CD4-positive, alpha-beta memory T cell (primary cell): ENCODE results near the gene KRT9. TPM values are rescaled to one million over a fixed set of nuclear protein-coding genes. Genes with fewer than 3 reads are reported as not detected.
"Not testable (repeated sequence)": the region's sequence is repeated elsewhere in the genome, so short reads cannot be mapped to it uniquely, and the experiment has no call there.

Experiments used
- CTCF ChIA-PET: fragments of 350-600 bp; sonication (Branson Sonifier 250); formaldehyde crosslinking; loops from one replicate; lab custom pipeline; 2021; ENCODE audit warnings: inconsistent platforms; ENCODE audit not compliant: partially characterized antibody; lab: Charles Lee
- POLR2A ChIA-PET: fragments of 350-600 bp; sonication (Branson Sonifier 250); formaldehyde crosslinking; loops from one replicate; lab custom pipeline; 2021; ENCODE audit not compliant: partially characterized antibody; lab: Charles Lee
- DNase-seq, 5 donors: peaks; one replicate each; pipeline versions ENCODE4 v3.0.0 to v3.0.0-alpha.2; 2020 to 2022; ENCODE audit warnings: mixed read lengths in 1 of 5
- H3K27ac ChIP-seq: one replicate; pipeline ENCODE4 v1.7.0; 2013; ENCODE audit warnings: low read depth, low read length
- H3K27me3 ChIP-seq: 2 replicates; pipeline ENCODE4 v1.7.0; 2013; ENCODE audit warnings: mild to moderate bottlenecking, low read length, moderate library complexity; ENCODE audit not compliant: insufficient read depth
- H3K36me3 ChIP-seq: 2 replicates; pipeline ENCODE4 v1.7.0; 2013; ENCODE audit warnings: mild to moderate bottlenecking, low read length, moderate library complexity; ENCODE audit not compliant: insufficient read depth
- H3K4me1 ChIP-seq: 2 replicates; pipeline ENCODE4 v1.7.0; 2013; ENCODE audit warnings: mild to moderate bottlenecking, low read length, moderate library complexity; ENCODE audit not compliant: insufficient read depth
- H3K4me3 ChIP-seq, 2 donors: one replicate each; pipeline ENCODE4 v1.7.0; 2013; ENCODE audit warnings: low read length in 2 of 2, mild to moderate bottlenecking in 1 of 2
- H3K9me3 ChIP-seq, 2 donors: one replicate each; pipeline ENCODE4 v1.7.0; 2013; ENCODE audit warnings: low read length in 2 of 2, control low read depth in 1 of 2; ENCODE audit not compliant: control insufficient read depth in 1 of 2
- H3K27ac Mint-ChIP-seq, 7 donors: one replicate each; pipeline ENCODE4 v1.8.0; 2020 to 2021; ENCODE audit warnings: mixed read lengths in 7 of 7, mild to moderate bottlenecking in 6 of 7, inconsistent platforms in 3 of 7, moderate library complexity in 3 of 7
- H3K27me3 Mint-ChIP-seq, 2 donors: one replicate each; pipeline ENCODE4 v1.8.0; 2020 to 2021; ENCODE audit warnings: mixed read lengths in 2 of 2
- H3K36me3 Mint-ChIP-seq, 2 donors: one replicate each; pipeline ENCODE4 v1.8.0; 2020 to 2021; ENCODE audit warnings: mixed read lengths in 2 of 2, inconsistent platforms in 1 of 2, mild to moderate bottlenecking in 1 of 2
- H3K4me1 Mint-ChIP-seq, 4 donors: one replicate each; pipeline ENCODE4 v1.8.0; 2020 to 2021; ENCODE audit warnings: mixed read lengths in 4 of 4, mild to moderate bottlenecking in 1 of 4
- H3K4me3 Mint-ChIP-seq, 8 donors: one replicate each; pipeline ENCODE4 v1.8.0; 2020 to 2021; ENCODE audit warnings: mixed read lengths in 8 of 8, mild to moderate bottlenecking in 7 of 8, moderate library complexity in 6 of 8, inconsistent platforms in 3 of 8
- H3K9me3 Mint-ChIP-seq, 8 donors: one replicate each; pipeline ENCODE4 v1.8.0; 2020 to 2021; ENCODE audit warnings: mixed read lengths in 8 of 8, mild to moderate bottlenecking in 5 of 8, inconsistent platforms in 3 of 8, moderate library complexity in 1 of 8
- intact Hi-C: fragments of 100-400 bp; cut with micrococcal nuclease; formaldehyde crosslinking; loops from one replicate; pipeline ENCODE4 v1.15.1; 2023
- polyA plus RNA-seq, 2 donors: library from polyadenylated mRNA; unstranded; fragments of 300-500 nt; fragmentation: Illumina TruSeq; gene quantifications; one replicate each; pipeline ENCODE4 v1.2.3, GENCODE V29; 2021
- total RNA-seq, 2 experiments: library from RNA; stranded (reverse); gene quantifications; one replicate each; pipeline ENCODE4 v1.2.3, GENCODE V29; 2021

KRT9 gene, protein sequence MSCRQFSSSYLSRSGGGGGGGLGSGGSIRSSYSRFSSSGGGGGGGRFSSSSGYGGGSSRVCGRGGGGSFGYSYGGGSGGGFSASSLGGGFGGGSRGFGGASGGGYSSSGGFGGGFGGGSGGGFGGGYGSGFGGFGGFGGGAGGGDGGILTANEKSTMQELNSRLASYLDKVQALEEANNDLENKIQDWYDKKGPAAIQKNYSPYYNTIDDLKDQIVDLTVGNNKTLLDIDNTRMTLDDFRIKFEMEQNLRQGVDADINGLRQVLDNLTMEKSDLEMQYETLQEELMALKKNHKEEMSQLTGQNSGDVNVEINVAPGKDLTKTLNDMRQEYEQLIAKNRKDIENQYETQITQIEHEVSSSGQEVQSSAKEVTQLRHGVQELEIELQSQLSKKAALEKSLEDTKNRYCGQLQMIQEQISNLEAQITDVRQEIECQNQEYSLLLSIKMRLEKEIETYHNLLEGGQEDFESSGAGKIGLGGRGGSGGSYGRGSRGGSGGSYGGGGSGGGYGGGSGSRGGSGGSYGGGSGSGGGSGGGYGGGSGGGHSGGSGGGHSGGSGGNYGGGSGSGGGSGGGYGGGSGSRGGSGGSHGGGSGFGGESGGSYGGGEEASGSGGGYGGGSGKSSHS
- not detected for total RNA-seq
- polyA plus RNA-seq = not detected

DNA sequence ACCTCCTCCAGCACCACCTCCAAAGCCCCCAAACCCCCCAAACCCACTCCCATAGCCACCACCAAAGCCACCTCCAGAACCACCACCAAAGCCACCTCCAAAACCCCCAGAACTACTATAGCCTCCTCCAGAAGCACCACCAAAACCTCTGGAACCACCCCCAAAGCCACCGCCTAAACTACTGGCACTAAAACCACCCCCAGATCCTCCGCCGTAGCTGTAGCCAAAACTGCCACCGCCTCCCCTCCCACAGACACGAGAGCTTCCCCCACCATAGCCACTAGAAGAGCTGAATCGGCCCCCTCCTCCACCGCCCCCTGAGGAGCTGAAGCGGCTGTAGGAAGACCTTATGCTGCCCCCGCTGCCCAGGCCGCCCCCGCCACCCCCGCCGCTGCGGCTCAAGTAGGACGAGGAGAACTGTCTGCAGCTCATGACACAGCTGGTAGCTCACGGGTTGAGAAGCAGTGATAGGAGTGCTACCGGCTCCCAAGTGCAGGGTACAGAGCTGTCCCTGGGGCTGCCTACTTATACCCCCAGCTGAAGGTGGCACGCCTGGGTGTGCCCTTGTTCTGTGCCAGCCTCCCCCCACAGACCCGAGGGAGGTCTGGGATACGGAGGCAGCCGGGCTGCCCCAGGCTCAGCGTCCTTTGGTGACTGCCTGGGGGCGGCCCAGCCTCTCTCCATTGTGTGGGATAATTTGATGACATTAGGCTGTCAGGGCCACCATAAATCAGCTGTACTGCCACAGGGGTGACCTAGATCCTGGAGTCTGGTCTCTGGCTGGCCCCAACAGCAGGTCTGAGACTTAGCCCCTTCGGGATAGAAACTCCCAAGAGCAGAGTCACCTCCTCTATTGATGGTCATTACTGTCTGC, at the start of gene KRT9:
TSS of gene KRT9 (minus strand) at position 499 of the 874 bp plus-strand sequence. CDS start at position 432, 67 bp downstream.
- Mint-ChIP-seq H3K27me3 (peaks cover 11 to 26% of the 10 kb centered on the region in 2 donors), H3K4me3 (no peak within 1 kb of the TSS), H3K36me3 (no peaks in the 10 kb centered on the region), H3K9me3 (peaks cover 0 to 10% (median 7%) of the 10 kb centered on the region in 8 donors), H3K27ac (no peak within 1 kb of the TSS), H3K4me1 (peaks cover under 1 to 10% (median 8%) of the 10 kb centered on the region in 4 donors)
- ChIA-PET CTCF (interaction anchor here (0.8 kb wide), 1 partner anchor 76 kb away, joined by 3 read pairs; no protein-coding TSS in a partner anchor), POLR2A (no interaction called here)
- H3K27me3 ChIP-seq = no peaks in the 10 kb centered on the region
- H3K36me3 ChIP-seq = no peaks in the 10 kb centered on the region
- intact Hi-C loops = no loop called here
- H3K9me3 ChIP-seq = peaks cover 0 to 8% of the 10 kb centered on the region in 2 donors
- no peak within 1 kb of the TSS for H3K27ac ChIP-seq
- no peak for DNase-seq
- no peak within 1 kb of the TSS for H3K4me3 ChIP-seq
- peaks cover 3% of the 10 kb centered on the region for H3K4me1 ChIP-seq

DNA sequence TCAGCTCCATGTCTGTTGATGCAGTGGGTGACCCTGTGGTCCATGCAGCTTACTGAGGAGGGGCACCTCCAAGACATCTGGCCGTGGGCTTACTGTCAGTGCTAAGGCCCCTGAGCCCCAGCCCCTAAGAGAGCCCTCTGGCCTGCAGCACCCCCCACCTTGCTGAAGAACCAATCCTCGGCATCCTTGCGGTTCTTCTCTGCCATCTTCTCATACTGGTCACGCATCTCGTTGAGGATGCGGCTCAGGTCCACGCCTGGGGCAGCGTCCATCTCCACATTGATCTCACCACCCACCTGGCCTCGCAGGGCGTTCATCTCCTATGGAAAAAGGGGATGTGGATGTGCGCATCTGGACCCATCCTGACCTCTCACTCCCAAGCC, 49.6 kb upstream of the KRT9 start:
- CTCF ChIA-PET, H3K4me1 Mint-ChIP-seq, H3K27ac ChIP-seq, POLR2A ChIA-PET, H3K27me3 ChIP-seq, H3K27ac Mint-ChIP-seq, intact Hi-C loops, H3K9me3 Mint-ChIP-seq, H3K4me1 ChIP-seq, H3K36me3 Mint-ChIP-seq, H3K4me3 Mint-ChIP-seq, H3K9me3 ChIP-seq, DNase-seq, H3K4me3 ChIP-seq, H3K36me3 ChIP-seq: not testable (repeated sequence)
- H3K27me3 Mint-ChIP-seq = peaks cover 1 to 11% of the 10 kb centered on the region in 2 donors

DNA sequence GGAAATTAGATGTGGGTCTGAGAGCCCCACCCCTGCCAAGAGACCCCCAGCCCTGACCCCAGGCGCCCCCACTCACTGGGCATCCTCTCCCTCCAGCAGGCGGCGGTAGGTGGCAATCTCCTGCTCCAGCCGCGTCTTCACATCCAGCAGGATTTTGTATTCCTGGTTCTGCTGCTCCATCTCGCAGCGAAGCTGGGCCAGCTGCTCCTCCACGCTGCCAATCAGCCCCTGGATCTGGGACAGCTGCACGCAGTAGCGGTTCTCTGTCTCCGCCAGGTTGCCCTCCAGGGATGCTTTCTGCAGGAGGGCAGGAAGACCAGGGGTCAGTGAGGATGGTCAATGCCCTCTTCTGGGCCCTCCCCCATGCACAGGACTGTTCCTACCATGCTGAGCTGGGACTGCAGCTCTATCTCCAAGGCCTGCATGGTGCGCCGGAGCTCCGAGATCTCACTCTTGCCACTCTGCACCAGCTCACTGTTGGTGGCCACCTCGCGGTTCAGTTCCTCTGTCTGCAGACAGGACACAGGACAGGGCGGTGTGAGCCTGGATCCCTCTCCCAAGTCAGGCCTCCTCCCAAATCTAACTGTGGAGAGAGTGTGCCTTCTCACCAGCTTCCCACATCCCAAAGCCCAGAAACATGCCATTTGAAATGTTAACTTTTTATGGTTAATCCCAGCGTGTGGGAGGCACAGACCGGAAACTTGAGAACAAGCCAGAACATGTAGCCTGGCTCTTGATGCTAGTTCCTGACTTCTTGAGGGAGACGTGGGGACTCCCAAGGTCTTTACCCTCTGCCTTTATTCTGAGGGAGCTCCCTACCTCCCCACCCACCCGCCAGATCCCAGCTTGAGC, 49.0 kb upstream of the KRT9 start:
- Histone ChIP-seq H3K9me3 (no peaks in the 10 kb centered on the region), H3K27ac (no peak overlapping the region), H3K4me1 (no peaks in the 10 kb centered on the region), H3K36me3 (no peaks in the 10 kb centered on the region), H3K4me3 (no peak overlapping the region), H3K27me3 (no peaks in the 10 kb centered on the region)
- Mint-ChIP-seq H3K27ac (no peak overlapping the region), H3K4me1 (no peaks in the 10 kb centered on the region), H3K27me3 (peaks cover 2 to 9% of the 10 kb centered on the region in 2 donors), H3K36me3 (no peaks in the 10 kb centered on the region), H3K9me3 (no peaks in the 10 kb centered on the region), H3K4me3 (no peak overlapping the region)
- POLR2A ChIA-PET = no interaction called here
- intact Hi-C loops = no loop called here
- CTCF ChIA-PET = no interaction called here
- no peak for DNase-seq

DNA sequence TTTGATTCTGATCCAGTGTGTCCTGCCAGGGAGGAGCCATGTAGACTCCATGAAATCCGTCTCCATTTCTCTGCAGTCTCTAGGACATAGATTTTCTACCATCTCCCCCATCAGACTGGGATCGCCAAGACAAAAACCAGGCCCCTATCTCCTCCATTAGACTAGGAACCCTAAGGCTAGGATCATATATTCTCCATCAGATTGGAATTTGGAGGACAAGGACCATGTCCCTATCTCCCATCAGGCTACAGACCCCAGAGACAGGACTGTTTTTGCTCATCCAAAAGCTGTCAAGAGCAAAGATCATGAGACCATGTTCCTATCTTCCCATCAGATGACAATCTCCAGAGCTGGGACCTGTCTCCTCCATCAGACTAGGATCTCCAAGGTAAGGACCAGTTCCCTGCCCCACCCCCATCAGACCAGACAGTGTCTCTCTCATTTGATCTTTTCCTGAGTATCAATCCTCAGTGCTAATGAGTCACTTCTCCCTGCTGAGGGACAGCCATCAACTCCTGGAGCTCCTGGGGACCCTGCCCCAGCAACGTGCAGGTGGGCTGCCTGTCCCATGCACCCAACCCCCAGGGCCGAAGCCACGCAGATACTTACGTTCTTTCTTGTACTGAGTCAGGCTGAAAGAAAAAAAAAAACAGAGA, 48.2 kb upstream of the KRT9 start:
- POLR2A ChIA-PET, H3K4me3 Mint-ChIP-seq: not testable (repeated sequence)

DNA sequence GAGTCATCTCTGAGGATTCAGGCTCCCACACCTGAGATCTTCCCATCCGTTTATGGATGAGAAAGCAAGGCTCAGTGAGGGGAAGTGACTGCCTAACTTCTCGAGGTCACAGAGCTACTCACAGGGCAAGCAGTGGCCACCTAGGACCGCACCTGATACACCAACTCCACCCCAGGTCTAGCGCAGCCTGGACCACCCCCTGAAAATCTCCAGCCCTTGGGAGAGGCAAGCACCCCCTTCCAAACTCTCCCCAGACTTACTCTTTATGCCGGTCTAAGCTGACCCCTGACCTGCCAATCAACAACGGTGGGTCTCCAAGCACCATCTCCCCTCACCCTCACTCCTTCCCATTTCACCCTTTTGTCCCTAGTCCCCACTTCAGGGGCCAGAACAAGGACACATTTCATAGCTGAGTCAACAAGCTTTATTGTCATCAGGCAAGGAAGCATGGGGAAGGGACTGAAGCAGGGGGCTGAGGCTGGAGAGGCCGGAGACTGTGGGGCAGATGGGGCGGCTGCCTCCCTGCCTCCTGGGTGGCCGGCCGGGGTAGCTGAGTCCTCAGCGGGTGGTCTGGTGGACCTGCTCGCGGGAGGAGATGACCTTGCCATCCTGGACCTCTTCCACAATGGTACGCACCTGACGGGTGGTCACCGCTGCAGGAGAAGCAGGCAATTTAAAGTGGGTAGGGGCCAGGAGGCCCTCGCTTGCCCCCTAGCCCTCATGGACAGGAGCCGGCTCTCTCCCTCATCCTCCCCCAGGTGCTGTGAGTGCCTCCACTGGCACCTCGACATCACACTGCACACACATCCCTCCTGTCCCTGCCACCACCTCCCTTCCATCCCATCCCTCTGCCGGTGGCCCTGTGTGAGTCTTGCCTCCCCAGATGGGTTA, 47.4 kb upstream of the KRT9 start:
- Histone ChIP-seq H3K9me3 (no peaks in the 10 kb centered on the region), H3K4me3 (no peak overlapping the region), H3K27ac (no peak overlapping the region), H3K27me3 (no peaks in the 10 kb centered on the region), H3K36me3 (no peaks in the 10 kb centered on the region), H3K4me1 (no peaks in the 10 kb centered on the region)
- intact Hi-C loops = no loop called here
- no peaks in the 10 kb centered on the region for H3K4me1 Mint-ChIP-seq
- DNase-seq = no peak
- H3K9me3 Mint-ChIP-seq = no peaks in the 10 kb centered on the region
- ChIA-PET POLR2A (no interaction called here), CTCF (no interaction called here)
- no peaks in the 10 kb centered on the region for H3K36me3 Mint-ChIP-seq
- no peak overlapping the region for H3K27ac Mint-ChIP-seq
- no peak overlapping the region for H3K4me3 Mint-ChIP-seq
- peaks cover 3 to 11% of the 10 kb centered on the region in 2 donors for H3K27me3 Mint-ChIP-seq

More for the DNA sequence above, 48.2 kb upstream of the KRT9 start:
- intact Hi-C loops, H3K27ac ChIP-seq, H3K9me3 Mint-ChIP-seq, H3K27ac Mint-ChIP-seq, H3K36me3 Mint-ChIP-seq, CTCF ChIA-PET, H3K9me3 ChIP-seq, DNase-seq, H3K36me3 ChIP-seq, H3K4me1 Mint-ChIP-seq, H3K4me3 ChIP-seq, H3K4me1 ChIP-seq, H3K27me3 ChIP-seq: not testable (repeated sequence)
- H3K27me3 Mint-ChIP-seq = peaks cover 2 to 11% of the 10 kb centered on the region in 2 donors
